Stimulated activated CD4-positive, alpha-beta T cell treated with anti-CD3 and anti-CD28 coated beads, TNF-alpha, amount 100 ng/mL, for 48 hours (primary cell): Measurements from ENCODE around the gene AADACL3.

Experiments
- DNase-seq, 3 donors: peaks; one replicate each; pipeline ENCODE4 v3.0.0-alpha.2; 2020; ENCODE audit warnings: low read depth in 3 of 3

AADACL3 gene

GRCh38 chr1:12769031-12769430 lies 53.1 kb downstream of the AADACL3 start:
- DNase-seq = no peak

GRCh38 chr1:12769976-12770505 lies 54.1 kb downstream of the AADACL3 start:
- DNase-seq = no peak

- DNase-seq = no peak
These were observed 54.7 kb downstream of the AADACL3 start for GRCh38 chr1:12770620-12771019.

- DNase-seq = no peak
These were observed 55.3 kb downstream of the AADACL3 start for GRCh38 chr1:12771186-12771585.

- no peak for DNase-seq
These were observed 56.6 kb downstream of the AADACL3 start for GRCh38 chr1:12772520-12772919.

GRCh38 chr1:12773438-12773837 lies 57.5 kb downstream of the AADACL3 start, which contains the start of gene PRAMEF12:
TSS of gene PRAMEF12 (plus strand) at chr1:12773738. CDS start at chr1:12774868, 1,130 bp downstream.
- no peak for DNase-seq

- DNase-seq = no peak
These were observed 59.0 kb downstream of the AADACL3 start for GRCh38 chr1:12774801-12775345.

- no peak for DNase-seq
These were observed 59.5 kb downstream of the AADACL3 start for GRCh38 chr1:12775443-12775842.

GRCh38 chr1:12776801-12777557 lies 61.1 kb downstream of the AADACL3 start:
- DNase-seq = no peak
